HL-60 (cell line): Measurements from ENCODE around the gene LRP1B.

Experiments
- DNase-seq, 2 experiments: peaks; one replicate each; pipeline ENCODE4 v3.0.0-alpha.2; 2010 to 2020; ENCODE audit warnings: low read depth in 1 of 2, low spot score in 1 of 2
- H3K27ac ChIP-seq: fragments of 250-450 bp; sonication (Bioruptor Pico); replicated peaks from 2 replicates; pipeline ENCODE4 v1.5.1; 2020; ENCODE audit warnings: mild to moderate bottlenecking, moderate library complexity
- H3K27me3 ChIP-seq: fragments of 250-450 bp; sonication (Bioruptor Pico); 2 replicates; pipeline ENCODE4 v1.5.1; 2021; ENCODE audit warnings: mild to moderate bottlenecking, moderate library complexity; ENCODE audit not compliant: insufficient read depth, poor library complexity, severe bottlenecking
- H3K4me3 ChIP-seq: replicated peaks from 2 replicates; pipeline ENCODE4 v1.5.1; 2011; ENCODE audit warnings: mild to moderate bottlenecking, control low read depth, low read length; ENCODE audit not compliant: insufficient read depth
- CTCF ChIP-seq: IDR thresholded peaks from one replicate; pipeline ENCODE4 v1.5.1; 2011; ENCODE audit warnings: low read length, control low read depth, inconsistent platforms; ENCODE audit not compliant: insufficient read depth
- GABPA ChIP-seq: IDR thresholded peaks from 2 replicates; pipeline ENCODE4 v1.6.1; 2012; ENCODE audit warnings: low read depth
- POLR2AphosphoS5 ChIP-seq: IDR thresholded peaks from 2 replicates; pipeline ENCODE4 v1.6.1; 2012; ENCODE audit warnings: low read depth
- REST ChIP-seq: IDR thresholded peaks from 2 replicates; pipeline ENCODE4 v1.6.1; 2012; ENCODE audit warnings: low read depth; ENCODE audit not compliant: insufficient replicate concordance
- SPI1 ChIP-seq: IDR thresholded peaks from 2 replicates; pipeline ENCODE4 v1.6.1; 2012; ENCODE audit warnings: low read depth, mild to moderate bottlenecking, borderline replicate concordance

Gene LRP1B

GRCh38 chr2:141728142-141728541 lies 402.7 kb downstream of the LRP1B start:
- Histone ChIP-seq H3K27ac (no peak overlapping the region), H3K27me3 (no peaks in the 10 kb centered on the region), H3K4me3 (no peak overlapping the region)
- DNase-seq: no peak
- TF ChIP-seq GABPA: no peak

GRCh38 chr2:141724426-141724825 lies 406.4 kb downstream of the LRP1B start:
- Histone ChIP-seq H3K27me3 (no peaks in the 10 kb centered on the region), H3K4me3 (no peak overlapping the region), H3K27ac (no peak overlapping the region)
- no peak for DNase-seq
- no peak for TF ChIP-seq SPI1
- TF ChIP-seq GABPA: no peak

GRCh38 chr2:141723814-141724213 lies 407.0 kb downstream of the LRP1B start:
- no peak for DNase-seq
- H3K27ac ChIP-seq: no peak overlapping the region
- H3K4me3 ChIP-seq: no peak overlapping the region
- no peaks in the 10 kb centered on the region for H3K27me3 ChIP-seq
- TF ChIP-seq SPI1 (no peak), CTCF (no peak), POLR2AphosphoS5 (no peak), REST (no peak), GABPA (no peak)

GRCh38 chr2:141720476-141720875 lies 410.3 kb downstream of the LRP1B start:
- Histone ChIP-seq H3K27ac (no peak overlapping the region), H3K27me3 (no peaks in the 10 kb centered on the region), H3K4me3 (no peak overlapping the region)
- TF ChIP-seq POLR2AphosphoS5 (no peak), GABPA (no peak), REST (no peak), SPI1 (no peak), CTCF (no peak)
- DNase-seq: no peak

- H3K4me3 ChIP-seq: no peak overlapping the region
- TF ChIP-seq POLR2AphosphoS5 (no peak), REST (no peak)
- H3K27ac ChIP-seq: no peak overlapping the region
- DNase-seq: no peak
- H3K27me3 ChIP-seq: no peaks in the 10 kb centered on the region
Measured at GRCh38 chr2:141714496-141714895, 416.3 kb downstream of the LRP1B start.
